GM21515 (cell line): ENCODE measurements around the gene ICAM1.
A peak's percentile ranks its signal among the peaks of the same experiment; 100 is the strongest.
"Not testable (repeated sequence)": the region's sequence is repeated elsewhere in the genome, so short reads cannot be mapped to it uniquely, and the experiment has no call there.

Source experiments
- ATAC-seq: cut with Tn5 transposase; IDR thresholded peaks from one replicate; pipeline ENCODE4 v1.9.1; 2021; ENCODE audit not compliant: unreplicated experiment

Gene ICAM1

DNA sequence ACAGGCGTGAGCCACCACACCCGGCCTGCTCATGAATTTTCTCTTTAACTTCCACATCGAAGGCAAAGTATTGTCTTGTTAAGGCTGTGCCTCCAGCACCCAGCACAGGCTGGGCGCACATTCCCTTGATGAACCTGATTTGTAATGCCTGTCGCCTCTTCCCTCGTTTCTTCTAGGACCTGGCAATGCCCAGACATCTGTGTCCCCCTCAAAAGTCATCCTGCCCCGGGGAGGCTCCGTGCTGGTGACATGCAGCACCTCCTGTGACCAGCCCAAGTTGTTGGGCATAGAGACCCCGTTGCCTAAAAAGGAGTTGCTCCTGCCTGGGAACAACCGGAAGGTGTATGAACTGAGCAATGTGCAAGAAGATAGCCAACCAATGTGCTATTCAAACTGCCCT is 3.7 kb downstream of the ICAM1 start:
- ATAC-seq: no peak

GRCh38 chr19:10277795-10278589 is 7.1 kb downstream of the ICAM1 start:
- no peak for ATAC-seq

- ATAC-seq: no peak
Measured at GRCh38 chr19:10278935-10279334, 8.0 kb downstream of the ICAM1 start.

GRCh38 chr19:10279737-10280442 is 9.0 kb downstream of the ICAM1 start:
- ATAC-seq: no peak

GRCh38 chr19:10282043-10282442 is 11.1 kb downstream of the ICAM1 start:
- not testable (repeated sequence) for ATAC-seq

- ATAC-seq: no peak
Measured at GRCh38 chr19:10283301-10284064, 12.6 kb downstream of the ICAM1 start.

DNA sequence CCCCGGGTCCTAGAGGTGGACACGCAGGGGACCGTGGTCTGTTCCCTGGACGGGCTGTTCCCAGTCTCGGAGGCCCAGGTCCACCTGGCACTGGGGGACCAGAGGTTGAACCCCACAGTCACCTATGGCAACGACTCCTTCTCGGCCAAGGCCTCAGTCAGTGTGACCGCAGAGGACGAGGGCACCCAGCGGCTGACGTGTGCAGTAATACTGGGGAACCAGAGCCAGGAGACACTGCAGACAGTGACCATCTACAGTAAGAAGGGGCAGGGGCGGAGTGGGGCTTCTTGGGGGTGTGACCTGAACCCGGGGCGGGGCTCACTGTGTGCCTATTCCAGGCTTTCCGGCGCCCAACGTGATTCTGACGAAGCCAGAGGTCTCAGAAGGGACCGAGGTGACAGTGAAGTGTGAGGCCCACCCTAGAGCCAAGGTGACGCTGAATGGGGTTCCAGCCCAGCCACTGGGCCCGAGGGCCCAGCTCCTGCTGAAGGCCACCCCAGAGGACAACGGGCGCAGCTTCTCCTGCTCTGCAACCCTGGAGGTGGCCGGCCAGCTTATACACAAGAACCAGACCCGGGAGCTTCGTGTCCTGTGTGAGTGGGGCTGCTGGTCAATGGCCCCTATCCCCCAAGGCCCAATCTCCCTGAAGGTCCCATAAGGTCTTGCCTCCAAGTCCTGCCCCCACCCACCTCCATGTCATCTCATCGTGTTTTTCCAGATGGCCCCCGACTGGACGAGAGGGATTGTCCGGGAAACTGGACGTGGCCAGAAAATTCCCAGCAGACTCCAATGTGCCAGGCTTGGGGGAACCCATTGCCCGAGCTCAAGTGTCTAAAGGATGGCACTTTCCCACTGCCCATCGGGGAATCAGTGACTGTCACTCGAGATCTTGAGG is 13.4 kb downstream of the ICAM1 start:
- ATAC-seq: no peak

DNA sequence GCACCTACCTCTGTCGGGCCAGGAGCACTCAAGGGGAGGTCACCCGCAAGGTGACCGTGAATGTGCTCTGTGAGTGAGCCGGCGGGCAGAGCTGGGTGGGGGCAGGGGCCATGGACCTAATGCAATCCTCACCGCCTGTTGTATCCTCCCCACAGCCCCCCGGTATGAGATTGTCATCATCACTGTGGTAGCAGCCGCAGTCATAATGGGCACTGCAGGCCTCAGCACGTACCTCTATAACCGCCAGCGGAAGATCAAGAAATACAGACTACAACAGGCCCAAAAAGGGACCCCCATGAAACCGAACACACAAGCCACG is 14.0 kb downstream of the ICAM1 start:
- ATAC-seq: no peak

DNA sequence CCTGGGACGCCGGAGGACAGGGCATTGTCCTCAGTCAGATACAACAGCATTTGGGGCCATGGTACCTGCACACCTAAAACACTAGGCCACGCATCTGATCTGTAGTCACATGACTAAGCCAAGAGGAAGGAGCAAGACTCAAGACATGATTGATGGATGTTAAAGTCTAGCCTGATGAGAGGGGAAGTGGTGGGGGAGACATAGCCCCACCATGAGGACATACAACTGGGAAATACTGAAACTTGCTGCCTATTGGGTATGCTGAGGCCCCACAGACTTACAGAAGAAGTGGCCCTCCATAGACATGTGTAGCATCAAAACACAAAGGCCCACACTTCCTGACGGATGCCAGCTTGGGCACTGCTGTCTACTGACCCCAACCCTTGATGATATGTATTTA is 14.5 kb downstream of the ICAM1 start:
- no peak for ATAC-seq

GRCh38 chr19:10286803-10287737 is 16.1 kb downstream of the ICAM1 start, which contains the start of gene ICAM4:
ICAM4 (plus strand) TSS chr19:10286955; CDS start chr19:10287013, 58 bp downstream.
- no peak for ATAC-seq

GRCh38 chr19:10288662-10289166 is 17.8 kb downstream of the ICAM1 start:
- no peak for ATAC-seq

- no peak for ATAC-seq
Measured at GRCh38 chr19:10289167-10289835, 18.4 kb downstream of the ICAM1 start.

DNA sequence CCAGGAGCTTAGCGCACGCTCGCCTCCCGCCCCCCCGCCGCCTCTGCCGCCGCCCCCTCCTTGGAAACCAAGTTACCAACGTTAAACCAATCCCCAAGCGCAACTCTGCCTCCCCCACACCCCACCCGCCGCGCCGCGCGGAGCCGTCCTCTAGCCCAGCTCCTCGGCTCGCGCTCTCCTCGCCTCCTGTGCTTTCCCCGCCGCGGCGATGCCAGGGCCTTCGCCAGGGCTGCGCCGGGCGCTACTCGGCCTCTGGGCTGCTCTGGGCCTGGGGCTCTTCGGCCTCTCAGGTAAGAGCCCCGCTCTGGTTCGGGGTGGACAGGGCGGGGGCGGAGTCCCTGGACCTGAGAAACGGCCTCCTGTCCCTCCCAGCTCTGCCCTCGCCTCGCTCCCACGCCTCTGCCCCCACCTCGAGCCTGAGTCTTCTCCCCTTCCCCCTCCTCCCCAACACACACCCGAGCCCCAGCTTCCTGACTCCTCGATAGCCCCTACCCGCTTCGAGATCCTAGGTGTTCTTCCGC is 19.0 kb downstream of the ICAM1 start, which contains the start of gene ICAM5:
TSS of gene ICAM5 (plus strand) at position 117 of the 521 bp plus-strand sequence. CDS start at position 209, 92 bp downstream.
- no peak for ATAC-seq

DNA sequence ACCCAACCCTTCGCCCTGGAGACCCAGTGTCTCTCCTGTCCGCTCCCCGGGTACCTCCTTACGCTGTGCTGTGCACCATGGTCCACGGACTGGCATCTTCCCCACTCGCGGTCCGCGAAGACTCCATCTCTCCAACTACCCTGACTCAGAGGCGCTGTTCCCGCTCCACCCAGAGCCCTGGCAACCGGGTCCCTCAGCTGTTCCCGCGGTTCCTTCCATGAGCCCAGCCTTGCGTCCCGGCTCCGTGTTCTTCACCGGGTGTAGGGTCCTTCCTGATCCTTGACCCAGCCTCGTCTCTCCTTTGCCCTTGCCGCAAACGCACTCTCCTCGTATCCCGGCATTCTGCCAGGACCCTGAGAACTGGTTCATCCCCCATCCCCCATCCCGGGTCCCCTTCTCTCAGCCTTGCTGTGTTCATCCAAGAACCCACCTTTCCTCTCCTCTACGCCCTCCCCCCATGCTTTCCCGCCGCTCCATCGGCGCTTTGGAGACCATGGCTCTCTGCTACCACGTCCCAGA is 19.5 kb downstream of the ICAM1 start:
- ATAC-seq: no peak

- no peak for ATAC-seq
Measured at GRCh38 chr19:10290876-10291553, 20.1 kb downstream of the ICAM1 start.

DNA sequence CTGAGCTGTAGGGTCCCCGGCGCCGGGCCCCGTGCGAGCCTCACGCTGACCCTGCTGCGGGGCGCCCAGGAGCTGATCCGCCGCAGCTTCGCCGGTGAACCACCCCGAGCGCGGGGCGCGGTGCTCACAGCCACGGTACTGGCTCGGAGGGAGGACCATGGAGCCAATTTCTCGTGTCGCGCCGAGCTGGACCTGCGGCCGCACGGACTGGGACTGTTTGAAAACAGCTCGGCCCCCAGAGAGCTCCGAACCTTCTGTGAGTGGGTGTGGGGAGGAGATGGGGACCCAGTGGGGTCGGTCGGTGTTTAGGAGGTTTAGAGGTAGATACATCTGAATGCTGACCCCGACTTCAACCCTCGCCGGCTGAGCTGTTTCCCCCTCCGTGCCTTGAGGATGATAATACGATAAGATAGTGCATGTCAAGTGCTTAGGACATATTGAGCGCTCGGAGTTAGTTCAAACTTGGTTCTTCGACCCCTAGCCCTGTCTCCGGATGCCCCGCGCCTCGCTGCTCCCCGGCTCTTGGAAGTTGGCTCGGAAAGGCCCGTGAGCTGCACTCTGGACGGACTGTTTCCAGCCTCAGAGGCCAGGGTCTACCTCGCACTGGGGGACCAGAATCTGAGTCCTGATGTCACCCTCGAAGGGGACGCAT is 20.8 kb downstream of the ICAM1 start:
- ATAC-seq: no peak

DNA sequence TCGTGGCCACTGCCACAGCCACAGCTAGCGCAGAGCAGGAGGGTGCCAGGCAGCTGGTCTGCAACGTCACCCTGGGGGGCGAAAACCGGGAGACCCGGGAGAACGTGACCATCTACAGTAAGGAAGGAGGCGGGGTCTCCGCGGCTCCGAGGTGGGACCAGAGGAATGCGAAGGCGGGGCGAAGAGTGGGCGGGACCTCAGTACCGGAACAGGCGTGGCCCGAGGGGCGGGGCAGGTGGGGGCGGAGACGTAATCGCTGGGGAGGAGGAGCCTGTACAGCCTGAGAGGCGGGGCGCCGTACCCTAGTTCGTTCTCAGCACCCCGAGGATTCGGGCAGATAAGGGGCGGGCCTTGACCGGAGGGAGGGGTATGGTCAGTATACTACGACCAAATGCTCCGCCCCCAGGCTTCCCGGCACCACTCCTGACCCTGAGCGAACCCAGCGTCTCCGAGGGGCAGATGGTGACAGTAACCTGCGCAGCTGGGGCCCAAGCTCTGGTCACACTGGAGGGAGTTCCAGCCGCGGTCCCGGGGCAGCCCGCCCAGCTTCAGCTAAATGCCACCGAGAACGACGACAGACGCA is 21.4 kb downstream of the ICAM1 start:
- peak; percentile 36 for ATAC-seq
